ENCODE measurements around the gene PLD5. TPM values are rescaled to one million over a fixed set of nuclear protein-coding genes. Genes with fewer than 3 reads are reported as not detected.
"Not testable (repeated sequence)": the region's sequence is repeated elsewhere in the genome, so short reads cannot be mapped to it uniquely, and the experiment has no call there.

Gene PLD5
- total RNA-seq, 1 donor from 2014 or later: not detected

GRCh38 chr1:242224461-242224860 is 300.0 kb downstream of the PLD5 start:
- Mint-ChIP-seq H3K27ac (ENCODE audit: unreplicated experiment) (no peak overlapping the region), H3K27me3 (ENCODE audit: low read depth) (peaks cover 3% of the 10 kb centered on the region), H3K36me3 (ENCODE audit: low read depth) (no peaks in the 10 kb centered on the region)

GRCh38 chr1:242219905-242220304 is 304.6 kb downstream of the PLD5 start:
- no peak overlapping the region for H3K27ac Mint-ChIP-seq (ENCODE audit: unreplicated experiment)
- no peaks in the 10 kb centered on the region for H3K4me1 Mint-ChIP-seq (ENCODE audit: low read depth)
- H3K9me3 Mint-ChIP-seq (ENCODE audit: low read depth): peaks cover 19% of the 10 kb centered on the region
- no peak for TF ChIP-seq CTCF (IDR thresholded peaks at IDR 0.05)
- no peak overlapping the region for H3K4me3 Mint-ChIP-seq (ENCODE audit: unreplicated experiment)
- DNase-seq (ENCODE audit: low spot score): no peak
- H3K36me3 Mint-ChIP-seq (ENCODE audit: low read depth): no peaks in the 10 kb centered on the region
- H3K27me3 Mint-ChIP-seq (ENCODE audit: low read depth): no peaks in the 10 kb centered on the region

More at GRCh38 chr1:242224461-242224860, 300.0 kb downstream of the PLD5 start:
- no peak for TF ChIP-seq CTCF (IDR thresholded peaks at IDR 0.05)
- no peaks in the 10 kb centered on the region for H3K9me3 Mint-ChIP-seq (ENCODE audit: low read depth)
- no peak for DNase-seq (ENCODE audit: low spot score)
- H3K4me1 Mint-ChIP-seq (ENCODE audit: low read depth): no peaks in the 10 kb centered on the region
- H3K4me3 Mint-ChIP-seq (ENCODE audit: unreplicated experiment): no peak overlapping the region

- Mint-ChIP-seq H3K27me3 (ENCODE audit: low read depth) (no peaks in the 10 kb centered on the region), H3K4me1 (ENCODE audit: low read depth) (no peaks in the 10 kb centered on the region), H3K36me3 (ENCODE audit: low read depth) (no peaks in the 10 kb centered on the region), H3K27ac (ENCODE audit: unreplicated experiment) (no peak overlapping the region), H3K4me3 (ENCODE audit: unreplicated experiment) (no peak overlapping the region), H3K9me3 (ENCODE audit: low read depth) (peaks cover 19% of the 10 kb centered on the region)
- TF ChIP-seq CTCF (IDR thresholded peaks at IDR 0.05): no peak
- DNase-seq (ENCODE audit: low spot score): no peak
Observed at GRCh38 chr1:242219298-242219901, 305.1 kb downstream of the PLD5 start.

GRCh38 chr1:242216368-242216767 is 308.1 kb downstream of the PLD5 start:
- no peak for TF ChIP-seq CTCF (IDR thresholded peaks at IDR 0.05)
- Mint-ChIP-seq H3K27ac (ENCODE audit: unreplicated experiment) (no peak overlapping the region), H3K4me1 (ENCODE audit: low read depth) (no peaks in the 10 kb centered on the region), H3K4me3 (ENCODE audit: unreplicated experiment) (no peak overlapping the region), H3K27me3 (ENCODE audit: low read depth) (no peaks in the 10 kb centered on the region), H3K9me3 (ENCODE audit: low read depth) (peaks cover 21% of the 10 kb centered on the region), H3K36me3 (ENCODE audit: low read depth) (no peaks in the 10 kb centered on the region)
- DNase-seq (ENCODE audit: low spot score): no peak

- DNase-seq (ENCODE audit: low spot score); H3K4me3 Mint-ChIP-seq (ENCODE audit: unreplicated experiment); H3K27ac Mint-ChIP-seq (ENCODE audit: unreplicated experiment); H3K4me1 Mint-ChIP-seq (ENCODE audit: low read depth); H3K36me3 Mint-ChIP-seq (ENCODE audit: low read depth); H3K27me3 Mint-ChIP-seq (ENCODE audit: low read depth): not testable (repeated sequence)
- H3K9me3 Mint-ChIP-seq (ENCODE audit: low read depth): peaks cover 21% of the 10 kb centered on the region
Observed at GRCh38 chr1:242214455-242214854, 310.0 kb downstream of the PLD5 start.

GRCh38 chr1:242212961-242213360 is 311.5 kb downstream of the PLD5 start:
- H3K27me3 Mint-ChIP-seq (ENCODE audit: low read depth); H3K4me3 Mint-ChIP-seq (ENCODE audit: unreplicated experiment); DNase-seq (ENCODE audit: low spot score); H3K4me1 Mint-ChIP-seq (ENCODE audit: low read depth); H3K27ac Mint-ChIP-seq (ENCODE audit: unreplicated experiment); H3K36me3 Mint-ChIP-seq (ENCODE audit: low read depth): not testable (repeated sequence)
- peaks cover 21% of the 10 kb centered on the region for H3K9me3 Mint-ChIP-seq (ENCODE audit: low read depth)
